ENCODE results near the gene CABP2.

Gene CABP2

GRCh38 chr11:67507864-67508485 lies 15.3 kb downstream of the CABP2 start, which contains the start of gene CDK2AP2:
Gene CDK2AP2 (minus strand): TSS chr11:67508162. CDS start chr11:67508082, 80 bp downstream.
- peak; percentile 98 for DNase-seq (ENCODE audit: low read depth)

- DNase-seq (ENCODE audit: low read depth): no peak
Observed at GRCh38 chr11:67507242-67507863, 15.9 kb downstream of the CABP2 start.

GRCh38 chr11:67506426-67507051 lies 16.7 kb downstream of the CABP2 start:
- no peak for DNase-seq (ENCODE audit: low read depth)

- DNase-seq (ENCODE audit: low read depth): peak; percentile 85
Observed at GRCh38 chr11:67505605-67506396, 17.4 kb downstream of the CABP2 start.

GRCh38 chr11:67504950-67505581 lies 18.2 kb downstream of the CABP2 start, which contains the start of gene PITPNM1:
Gene PITPNM1 (minus strand): TSS chr11:67505363. CDS start chr11:67504180, 1,183 bp downstream.
- DNase-seq (ENCODE audit: low read depth): peak; percentile 69

- DNase-seq (ENCODE audit: low read depth): peak; percentile 16
Observed at GRCh38 chr11:67504005-67504949, 19.0 kb downstream of the CABP2 start.

- no peak for DNase-seq (ENCODE audit: low read depth)
Observed at GRCh38 chr11:67503119-67504004, 19.9 kb downstream of the CABP2 start.

GRCh38 chr11:67502328-67502979 lies 20.8 kb downstream of the CABP2 start:
- no peak for DNase-seq (ENCODE audit: low read depth)

GRCh38 chr11:67501854-67502253 lies 21.4 kb downstream of the CABP2 start:
- no peak for DNase-seq (ENCODE audit: low read depth)

- no peak for DNase-seq (ENCODE audit: low read depth)
Observed at GRCh38 chr11:67500831-67501715, 22.2 kb downstream of the CABP2 start.

GRCh38 chr11:67500484-67500821 lies 22.8 kb downstream of the CABP2 start:
- no peak for DNase-seq (ENCODE audit: low read depth)

- DNase-seq (ENCODE audit: low read depth): no peak
Observed at GRCh38 chr11:67499808-67500483, 23.3 kb downstream of the CABP2 start.

- no peak for DNase-seq (ENCODE audit: low read depth)
Observed at GRCh38 chr11:67498544-67498972, 24.7 kb downstream of the CABP2 start.

- no peak for DNase-seq (ENCODE audit: low read depth)
Observed at GRCh38 chr11:67497656-67498291, 25.5 kb downstream of the CABP2 start.

- DNase-seq (ENCODE audit: low read depth): no peak
Observed at GRCh38 chr11:67496113-67496512, 27.1 kb downstream of the CABP2 start.

- no peak for DNase-seq (ENCODE audit: low read depth)
Observed at GRCh38 chr11:67495234-67496005, 27.8 kb downstream of the CABP2 start.

Data from activated T-cell treated with anti-CD3 and anti-CD28 coated beads for 24 hours (primary cell).